ENCODE measurements around the gene PBX2.

Gene PBX2

DNA sequence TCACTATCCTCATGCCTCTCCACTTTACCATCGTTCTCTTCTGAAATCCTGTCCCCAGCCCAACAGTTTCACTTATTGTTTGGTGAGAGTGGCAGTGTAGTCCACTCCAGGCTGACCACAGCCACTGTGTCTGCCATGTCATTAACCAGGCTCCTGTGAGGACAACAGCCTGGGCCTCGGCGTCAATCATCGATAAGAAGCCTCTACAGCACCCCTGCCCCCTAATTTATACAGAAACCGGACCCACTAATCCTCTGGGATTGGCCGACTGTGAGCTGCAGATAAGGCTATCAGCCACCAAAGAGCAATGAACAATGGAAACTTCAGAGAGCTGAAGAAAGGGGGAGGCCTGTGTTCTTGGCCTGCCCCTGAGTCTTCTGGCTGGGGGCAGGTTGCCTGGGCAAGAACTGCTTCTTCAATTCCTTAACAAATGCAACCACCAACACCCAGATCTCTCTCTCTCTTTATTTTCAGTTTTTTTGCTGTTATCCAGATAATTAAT lies 22.2 kb downstream of the PBX2 start:
- Histone ChIP-seq H3K9me3 (ENCODE audit: control insufficient read depth, low read length) (no peaks in the 10 kb centered on the region), H3K9ac (ENCODE audit: low read length) (no peak overlapping the region), H3K4me3 (ENCODE audit: low read length) (no peak overlapping the region), H3K4me1 (ENCODE audit: control insufficient read depth, insufficient read depth, low read length) (peaks cover 7% of the 10 kb centered on the region), H3K27me3 (replicated peaks; ENCODE audit: control insufficient read depth, insufficient read depth, low read length) (no peaks in the 10 kb centered on the region), H3K36me3 (ENCODE audit: control insufficient read depth, insufficient read depth, low read length, severe bottlenecking) (peaks cover 36% of the 10 kb centered on the region)
- no peak for DNase-seq (ENCODE audit: low read depth)

DNA sequence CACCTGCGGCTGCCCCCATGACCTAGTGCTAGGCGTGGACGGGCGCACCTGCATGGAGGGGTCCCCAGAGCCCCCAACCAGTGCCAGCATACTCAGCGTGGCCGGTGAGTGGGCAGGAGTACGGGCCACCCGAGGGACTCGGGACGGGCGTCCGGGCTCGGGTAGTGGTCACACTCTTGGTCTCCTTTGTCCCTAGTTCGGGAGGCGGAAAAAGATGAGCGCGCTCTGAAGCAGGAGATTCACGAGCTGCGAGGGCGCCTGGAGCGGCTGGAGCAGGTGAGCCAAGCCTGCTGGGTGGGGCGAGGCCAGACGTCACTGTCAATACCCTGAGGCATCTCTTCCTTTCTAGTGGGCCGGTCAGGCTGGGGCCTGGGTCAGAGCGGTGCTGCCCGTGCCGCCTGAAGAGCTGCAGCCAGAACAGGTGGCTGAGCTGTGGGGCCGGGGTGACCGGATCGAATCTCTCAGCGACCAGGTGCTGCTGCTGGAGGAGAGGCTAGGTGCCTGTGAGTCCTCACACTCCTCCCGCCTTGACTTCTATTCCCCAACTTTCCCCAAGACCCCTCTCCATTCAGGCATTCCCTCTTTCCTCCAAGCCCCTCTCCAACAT lies 22.7 kb downstream of the PBX2 start:
- H3K27me3 ChIP-seq (replicated peaks; ENCODE audit: control insufficient read depth, insufficient read depth, low read length): no peaks in the 10 kb centered on the region
- no peak overlapping the region for H3K4me3 ChIP-seq (ENCODE audit: low read length)
- no peaks in the 10 kb centered on the region for H3K9me3 ChIP-seq (ENCODE audit: control insufficient read depth, low read length)
- H3K36me3 ChIP-seq (ENCODE audit: control insufficient read depth, insufficient read depth, low read length, severe bottlenecking): peaks cover 36% of the 10 kb centered on the region
- no peak overlapping the region for H3K9ac ChIP-seq (ENCODE audit: low read length)
- peaks cover 7% of the 10 kb centered on the region for H3K4me1 ChIP-seq (ENCODE audit: control insufficient read depth, insufficient read depth, low read length)
- DNase-seq (ENCODE audit: low read depth): no peak

DNA sequence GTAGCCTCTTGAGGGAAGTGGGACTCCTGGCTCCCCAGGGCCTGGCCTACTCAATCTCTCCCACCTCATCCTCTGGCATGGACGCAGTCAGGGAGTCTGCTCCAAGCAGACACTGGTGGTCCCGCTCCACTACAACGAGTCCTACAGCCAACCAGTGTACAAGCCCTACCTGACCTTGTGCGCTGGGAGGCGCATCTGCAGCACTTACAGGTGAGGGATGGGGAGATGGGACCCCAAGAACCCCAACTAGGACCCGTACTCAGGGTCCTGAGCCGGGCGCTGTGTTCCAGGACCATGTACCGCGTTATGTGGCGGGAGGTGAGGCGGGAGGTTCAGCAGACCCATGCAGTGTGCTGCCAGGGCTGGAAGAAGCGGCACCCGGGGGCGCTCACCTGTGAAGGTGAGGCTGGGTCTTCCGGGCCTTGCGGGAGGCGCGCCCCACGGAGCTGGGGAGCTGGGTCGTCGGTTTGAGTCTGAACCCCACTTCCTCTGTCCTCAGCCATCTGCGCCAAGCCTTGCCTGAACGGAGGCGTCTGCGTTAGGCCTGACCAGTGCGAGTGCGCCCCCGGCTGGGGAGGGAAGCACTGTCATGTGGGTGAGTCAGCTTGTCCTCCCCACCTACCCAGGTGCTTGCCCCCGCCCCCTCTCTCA lies 23.5 kb downstream of the PBX2 start:
- Histone ChIP-seq H3K9ac (ENCODE audit: low read length) (no peak overlapping the region), H3K36me3 (ENCODE audit: control insufficient read depth, insufficient read depth, low read length, severe bottlenecking) (peaks cover 36% of the 10 kb centered on the region), H3K9me3 (ENCODE audit: control insufficient read depth, low read length) (no peaks in the 10 kb centered on the region), H3K4me3 (ENCODE audit: low read length) (no peak overlapping the region), H3K27me3 (replicated peaks; ENCODE audit: control insufficient read depth, insufficient read depth, low read length) (no peaks in the 10 kb centered on the region), H3K4me1 (ENCODE audit: control insufficient read depth, insufficient read depth, low read length) (peaks cover 7% of the 10 kb centered on the region)
- no peak for DNase-seq (ENCODE audit: low read depth)

- H3K27me3 ChIP-seq (replicated peaks; ENCODE audit: control insufficient read depth, insufficient read depth, low read length): no peaks in the 10 kb centered on the region
- no peak within 1 kb of the TSS for H3K4me3 ChIP-seq (ENCODE audit: low read length)
- H3K9ac ChIP-seq (ENCODE audit: low read length): no peak within 1 kb of the TSS
- H3K9me3 ChIP-seq (ENCODE audit: control insufficient read depth, low read length): no peaks in the 10 kb centered on the region
- H3K4me1 ChIP-seq (ENCODE audit: control insufficient read depth, insufficient read depth, low read length): peaks cover 7% of the 10 kb centered on the region
- no peak for DNase-seq (ENCODE audit: low read depth)
- H3K36me3 ChIP-seq (ENCODE audit: control insufficient read depth, insufficient read depth, low read length, severe bottlenecking): peaks cover 22% of the 10 kb centered on the region
Observed at GRCh38 chr6:32164295-32164694, 25.7 kb downstream of the PBX2 start, which contains the start of gene EGFL8. TSS of gene EGFL8 (plus strand) at chr6:32164595. CDS start at chr6:32166166, 1,571 bp downstream.

DNA sequence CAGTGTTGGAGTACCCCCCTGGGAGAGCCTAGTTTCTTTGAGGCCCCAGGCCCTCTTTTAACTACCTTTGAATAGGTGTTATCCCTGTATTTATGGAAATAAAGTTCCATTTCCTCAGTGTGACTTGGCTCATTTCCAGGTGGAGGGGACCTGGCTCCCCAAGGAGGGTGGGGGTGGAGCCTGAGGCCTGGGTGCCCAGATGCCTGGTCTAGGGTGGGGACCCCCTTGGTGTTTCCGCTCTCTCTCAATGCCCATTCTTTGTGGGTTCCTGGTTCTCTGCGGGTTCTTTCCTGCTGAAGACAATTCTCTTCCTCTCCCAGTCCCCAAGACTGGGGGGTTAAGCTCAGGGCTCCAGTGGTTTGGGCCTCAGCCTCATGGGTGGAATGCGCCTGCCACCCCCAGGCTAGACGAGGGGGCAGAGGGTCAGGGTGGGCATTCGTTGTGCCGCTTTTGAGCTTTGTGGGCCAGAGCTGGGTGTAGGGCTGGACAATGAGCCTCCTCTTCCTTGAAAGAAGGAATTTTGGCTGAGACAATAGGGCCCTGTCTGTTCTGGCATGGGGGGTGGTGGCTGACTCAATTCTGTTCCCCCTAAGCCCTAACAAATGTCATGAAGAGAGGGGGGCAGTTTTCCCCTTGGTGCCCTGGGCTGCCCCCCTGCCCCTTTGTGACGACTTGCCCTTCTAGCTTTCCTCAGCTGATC lies 26.3 kb downstream of the PBX2 start:
- H3K4me1 ChIP-seq (ENCODE audit: control insufficient read depth, insufficient read depth, low read length): peaks cover 3% of the 10 kb centered on the region
- peaks cover 26% of the 10 kb centered on the region for H3K36me3 ChIP-seq (ENCODE audit: control insufficient read depth, insufficient read depth, low read length, severe bottlenecking)
- no peaks in the 10 kb centered on the region for H3K9me3 ChIP-seq (ENCODE audit: control insufficient read depth, low read length)
- no peak overlapping the region for H3K4me3 ChIP-seq (ENCODE audit: low read length)
- no peak for DNase-seq (ENCODE audit: low read depth)
- H3K9ac ChIP-seq (ENCODE audit: low read length): no peak overlapping the region
- no peaks in the 10 kb centered on the region for H3K27me3 ChIP-seq (replicated peaks; ENCODE audit: control insufficient read depth, insufficient read depth, low read length)

DNA sequence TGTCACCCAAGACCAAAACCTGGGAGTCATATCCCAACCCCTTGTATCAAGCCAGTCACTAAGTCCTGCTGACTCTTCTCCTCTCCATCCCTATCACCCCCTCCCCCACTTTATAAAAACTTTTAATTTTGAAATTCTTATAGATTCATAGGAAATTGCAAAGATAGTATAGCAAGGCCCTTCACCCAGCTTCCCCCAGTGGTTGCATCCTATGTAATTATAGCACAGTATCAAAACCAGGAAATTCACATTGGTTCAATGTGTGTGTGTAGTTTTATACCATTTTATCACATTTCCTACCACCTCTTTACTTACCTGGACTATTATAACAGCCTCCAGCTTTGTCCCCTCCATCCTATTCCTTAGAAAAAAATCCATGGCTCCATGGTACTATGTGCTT lies 31.9 kb downstream of the PBX2 start:
- no peaks in the 10 kb centered on the region for H3K9me3 ChIP-seq (ENCODE audit: control insufficient read depth, low read length)
- peaks cover 17% of the 10 kb centered on the region for H3K4me1 ChIP-seq (ENCODE audit: control insufficient read depth, insufficient read depth, low read length)
- no peaks in the 10 kb centered on the region for H3K27me3 ChIP-seq (replicated peaks; ENCODE audit: control insufficient read depth, insufficient read depth, low read length)
- DNase-seq (ENCODE audit: low read depth): no peak
- no peak overlapping the region for H3K9ac ChIP-seq (ENCODE audit: low read length)
- H3K36me3 ChIP-seq (ENCODE audit: control insufficient read depth, insufficient read depth, low read length, severe bottlenecking): peaks cover 21% of the 10 kb centered on the region
- H3K4me3 ChIP-seq (ENCODE audit: low read length): no peak overlapping the region

- H3K9me3 ChIP-seq (ENCODE audit: control insufficient read depth, low read length): no peaks in the 10 kb centered on the region
- DNase-seq (ENCODE audit: low read depth): no peak
- peaks cover 21% of the 10 kb centered on the region for H3K36me3 ChIP-seq (ENCODE audit: control insufficient read depth, insufficient read depth, low read length, severe bottlenecking)
- no peaks in the 10 kb centered on the region for H3K27me3 ChIP-seq (replicated peaks; ENCODE audit: control insufficient read depth, insufficient read depth, low read length)
- H3K4me1 ChIP-seq (ENCODE audit: control insufficient read depth, insufficient read depth, low read length): peaks cover 28% of the 10 kb centered on the region
- H3K4me3 ChIP-seq (ENCODE audit: low read length): no peak overlapping the region
- H3K9ac ChIP-seq (ENCODE audit: low read length): no peak overlapping the region
Observed at GRCh38 chr6:32156891-32157290, 33.1 kb downstream of the PBX2 start.

- Histone ChIP-seq H3K4me3 (ENCODE audit: low read length) (peak overlapping the region; percentile 90), H3K9me3 (ENCODE audit: control insufficient read depth, low read length) (no peaks in the 10 kb centered on the region), H3K9ac (ENCODE audit: low read length) (peak overlapping the region; percentile 88), H3K27me3 (replicated peaks; ENCODE audit: control insufficient read depth, insufficient read depth, low read length) (peaks cover 6% of the 10 kb centered on the region), H3K4me1 (ENCODE audit: control insufficient read depth, insufficient read depth, low read length) (peaks cover 28% of the 10 kb centered on the region), H3K36me3 (ENCODE audit: control insufficient read depth, insufficient read depth, low read length, severe bottlenecking) (peaks cover 21% of the 10 kb centered on the region)
- peak; percentile 82 for DNase-seq (ENCODE audit: low read depth)
Observed at GRCh38 chr6:32154514-32155161, 35.4 kb downstream of the PBX2 start.

DNA sequence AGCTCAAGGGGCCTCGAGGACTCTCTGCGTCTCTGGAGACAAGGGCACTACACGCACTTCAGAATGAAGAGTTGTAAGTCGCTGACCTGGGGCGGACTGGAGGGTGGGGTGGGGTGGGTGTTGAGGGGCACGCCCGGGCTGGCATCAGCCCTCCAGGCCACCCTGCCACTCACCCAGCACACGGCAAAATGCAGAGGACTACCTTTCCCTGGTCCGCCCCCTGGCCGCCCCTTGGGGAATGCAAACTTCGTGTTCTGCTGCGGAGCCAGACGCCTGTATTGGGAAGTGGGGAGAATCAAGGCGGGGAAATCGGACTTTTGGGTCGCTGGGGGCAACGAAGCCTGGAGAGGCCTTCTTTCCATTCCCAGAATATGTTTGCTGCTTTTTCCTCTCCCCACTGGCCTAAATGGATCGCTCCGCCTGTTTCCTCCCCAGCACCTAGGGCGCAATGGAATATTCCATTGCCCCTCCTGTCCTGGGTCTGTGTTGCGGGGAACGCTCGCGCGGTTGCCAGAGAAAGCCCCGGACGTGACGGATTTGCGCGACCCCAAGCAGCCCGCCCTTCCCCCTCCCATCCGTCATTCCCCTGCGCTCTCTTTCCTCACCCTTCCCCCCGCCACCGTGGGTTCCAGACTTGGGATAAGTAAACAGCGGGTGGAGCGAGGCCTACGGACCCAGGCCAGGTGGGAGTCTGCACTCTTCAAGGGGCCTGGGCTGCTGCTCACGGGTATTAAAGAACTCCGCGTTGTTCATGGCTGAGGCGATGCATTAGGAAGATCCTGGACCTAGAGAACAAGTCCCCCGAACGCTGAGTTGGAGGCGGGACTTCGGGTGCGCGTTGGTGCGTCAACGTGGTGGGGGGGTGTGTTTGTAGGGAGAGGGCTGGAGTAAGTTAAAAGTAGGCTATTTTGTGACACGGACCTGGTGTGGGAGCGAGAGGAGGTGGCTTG lies 36.2 kb downstream of the PBX2 start, which contains the start of gene PPT2:
Gene PPT2 (plus strand): TSS at position 578 of the 950 bp plus-strand sequence. CDS start 454 bp downstream, outside the sequence.
- peak; percentile 96 for DNase-seq (ENCODE audit: low read depth)
- H3K36me3 ChIP-seq (ENCODE audit: control insufficient read depth, insufficient read depth, low read length, severe bottlenecking): peaks cover 20% of the 10 kb centered on the region

GRCh38 chr6:32152769-32153563 lies 37.0 kb downstream of the PBX2 start:
- Histone ChIP-seq H3K4me1 (ENCODE audit: control insufficient read depth, insufficient read depth, low read length) (peaks cover 28% of the 10 kb centered on the region), H3K27me3 (replicated peaks; ENCODE audit: control insufficient read depth, insufficient read depth, low read length) (peaks cover 6% of the 10 kb centered on the region), H3K4me3 (ENCODE audit: low read length) (peak overlapping the region; percentile 90), H3K9ac (ENCODE audit: low read length) (peak overlapping the region; percentile 88), H3K9me3 (ENCODE audit: control insufficient read depth, low read length) (no peaks in the 10 kb centered on the region), H3K36me3 (ENCODE audit: control insufficient read depth, insufficient read depth, low read length, severe bottlenecking) (peaks cover 11% of the 10 kb centered on the region)
- peak; percentile 76 for DNase-seq (ENCODE audit: low read depth)

More for the DNA sequence above, 36.2 kb downstream of the PBX2 start, which contains the start of gene PPT2:
- peak within 1 kb of the TSS; percentile 90 for H3K4me3 ChIP-seq (ENCODE audit: low read length)
- peak within 1 kb of the TSS; percentile 88 for H3K9ac ChIP-seq (ENCODE audit: low read length)
- H3K27me3 ChIP-seq (replicated peaks; ENCODE audit: control insufficient read depth, insufficient read depth, low read length): peaks cover 6% of the 10 kb centered on the region
- no peaks in the 10 kb centered on the region for H3K9me3 ChIP-seq (ENCODE audit: control insufficient read depth, low read length)
- peaks cover 28% of the 10 kb centered on the region for H3K4me1 ChIP-seq (ENCODE audit: control insufficient read depth, insufficient read depth, low read length)
